Omental fat pad (tissue), 4 donors: ENCODE results near the gene THEMIS. TPM values are rescaled to one million over a fixed set of nuclear protein-coding genes. Genes with fewer than 3 reads are reported as not detected.

Experiments
- ATAC-seq: fragments of 150-250 bp; one replicate; pipeline ENCODE4 v1.9.1; 2016; ENCODE audit warnings: mild to moderate bottlenecking, moderate library complexity; ENCODE audit not compliant: low FRiP score
- DNase-seq: peaks from one replicate; pipeline ENCODE4 v3.0.0-alpha.2; 2019; ENCODE audit warnings: low spot score
- total RNA-seq, 4 donors: library from RNA; depleted of rRNA; stranded (reverse); fragments of >200 nt; gene quantifications; one replicate each; pipeline ENCODE4 v1.1.0, GENCODE V29; 2016
- TF ChIP-seq, protein P1 (sequence below), 3 donors: fragments of 450-650 bp; IDR thresholded peaks; one replicate each; pipeline ENCODE4 v1.5.1; 2016 to 2017; ENCODE audit warnings: antibody characterized with exemption in 3 of 3, mild to moderate bottlenecking in 3 of 3, moderate library complexity in 2 of 3

THEMIS gene
- 1 to 10 TPM in 3 of 4 donors, under 1 TPM in 1; 0.56 to 1.7 (median 1.4) TPM for total RNA-seq

- ATAC-seq (peak; percentile 14), DNase-seq (no peak)
- TF ChIP-seq, protein P1, sequence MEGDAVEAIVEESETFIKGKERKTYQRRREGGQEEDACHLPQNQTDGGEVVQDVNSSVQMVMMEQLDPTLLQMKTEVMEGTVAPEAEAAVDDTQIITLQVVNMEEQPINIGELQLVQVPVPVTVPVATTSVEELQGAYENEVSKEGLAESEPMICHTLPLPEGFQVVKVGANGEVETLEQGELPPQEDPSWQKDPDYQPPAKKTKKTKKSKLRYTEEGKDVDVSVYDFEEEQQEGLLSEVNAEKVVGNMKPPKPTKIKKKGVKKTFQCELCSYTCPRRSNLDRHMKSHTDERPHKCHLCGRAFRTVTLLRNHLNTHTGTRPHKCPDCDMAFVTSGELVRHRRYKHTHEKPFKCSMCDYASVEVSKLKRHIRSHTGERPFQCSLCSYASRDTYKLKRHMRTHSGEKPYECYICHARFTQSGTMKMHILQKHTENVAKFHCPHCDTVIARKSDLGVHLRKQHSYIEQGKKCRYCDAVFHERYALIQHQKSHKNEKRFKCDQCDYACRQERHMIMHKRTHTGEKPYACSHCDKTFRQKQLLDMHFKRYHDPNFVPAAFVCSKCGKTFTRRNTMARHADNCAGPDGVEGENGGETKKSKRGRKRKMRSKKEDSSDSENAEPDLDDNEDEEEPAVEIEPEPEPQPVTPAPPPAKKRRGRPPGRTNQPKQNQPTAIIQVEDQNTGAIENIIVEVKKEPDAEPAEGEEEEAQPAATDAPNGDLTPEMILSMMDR (IDR thresholded peaks at IDR 0.05): no peak
Observed at GRCh38 chr6:127900935-127901334, at the start of gene THEMIS. Gene THEMIS (minus strand): TSS chr6:127901058. CDS start chr6:127900932, 126 bp downstream.

- TF ChIP-seq, protein P1 (IDR thresholded peaks at IDR 0.05): no peak
Observed at GRCh38 chr6:127949251-127949650, 48.4 kb upstream of the THEMIS start.

GRCh38 chr6:127946388-127946787 lies 45.5 kb upstream of the THEMIS start:
- ATAC-seq: no peak
- TF ChIP-seq, protein P1 (IDR thresholded peaks at IDR 0.05): no peak
- no peak for DNase-seq

More at GRCh38 chr6:127949251-127949650, 48.4 kb upstream of the THEMIS start:
- no peak for ATAC-seq
- DNase-seq: no peak

DNA sequence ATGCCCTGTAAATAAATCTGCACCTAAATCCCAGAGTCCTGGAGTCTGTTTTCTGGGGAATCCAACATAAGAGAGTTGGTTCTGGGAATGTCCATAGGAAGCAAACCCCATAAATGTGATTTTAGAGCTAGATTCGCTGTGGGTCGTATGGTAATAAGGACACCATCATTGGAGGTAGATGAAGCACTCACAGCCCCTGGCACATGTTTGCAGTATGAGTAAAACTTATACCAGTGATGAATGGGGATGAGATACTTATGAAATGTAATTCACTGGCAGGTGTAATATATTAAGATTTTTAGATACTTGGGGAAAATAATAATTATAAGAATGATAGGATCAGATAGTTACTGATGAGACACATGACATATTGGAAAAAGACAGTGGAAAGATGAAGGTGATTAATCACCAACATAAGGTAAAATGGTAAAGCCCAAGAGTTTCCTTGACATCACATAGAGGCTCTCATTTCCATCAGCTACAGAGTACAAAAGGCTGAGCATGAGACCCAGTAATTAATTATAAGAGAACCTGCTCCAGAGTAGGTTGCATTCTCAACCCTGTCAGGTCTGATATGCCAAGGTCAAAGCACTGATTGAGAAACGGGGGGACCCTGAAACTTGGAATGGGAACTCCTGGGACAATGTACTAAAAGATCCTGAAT lies 44.7 kb upstream of the THEMIS start:
- TF ChIP-seq, protein P1 (IDR thresholded peaks at IDR 0.05): no peak
- DNase-seq (no peak), ATAC-seq (no peak)

DNA sequence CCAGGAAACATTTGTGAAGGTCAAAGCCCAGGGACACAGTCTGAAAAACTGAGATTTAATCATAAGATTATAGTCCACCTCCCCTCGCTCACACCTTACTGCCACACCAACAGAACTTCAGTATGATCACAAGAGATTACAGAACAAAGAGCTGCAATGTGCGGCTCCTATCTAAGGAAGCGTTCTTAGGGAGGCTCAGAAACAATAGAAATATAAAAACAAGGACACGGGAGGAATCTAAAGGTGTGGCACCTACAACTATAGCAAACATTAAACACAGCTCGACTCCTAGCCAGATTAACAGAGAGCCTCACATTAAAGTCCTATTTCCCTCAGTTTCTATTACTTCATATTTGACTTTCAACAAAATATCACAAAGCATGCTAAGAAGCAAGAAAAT lies 40.4 kb upstream of the THEMIS start:
- DNase-seq (no peak), ATAC-seq (no peak)
- TF ChIP-seq, protein P1 (IDR thresholded peaks at IDR 0.05): no peak

- DNase-seq (no peak), ATAC-seq (no peak)
- TF ChIP-seq, protein P1 (IDR thresholded peaks at IDR 0.05): no peak
Observed at GRCh38 chr6:127939442-127940066, 38.7 kb upstream of the THEMIS start.

GRCh38 chr6:127938701-127939100 lies 37.8 kb upstream of the THEMIS start:
- TF ChIP-seq, protein P1 (IDR thresholded peaks at IDR 0.05): no peak
- ATAC-seq (no peak), DNase-seq (no peak)
